Measurements from ENCODE around the gene VWA3A.

DNA sequence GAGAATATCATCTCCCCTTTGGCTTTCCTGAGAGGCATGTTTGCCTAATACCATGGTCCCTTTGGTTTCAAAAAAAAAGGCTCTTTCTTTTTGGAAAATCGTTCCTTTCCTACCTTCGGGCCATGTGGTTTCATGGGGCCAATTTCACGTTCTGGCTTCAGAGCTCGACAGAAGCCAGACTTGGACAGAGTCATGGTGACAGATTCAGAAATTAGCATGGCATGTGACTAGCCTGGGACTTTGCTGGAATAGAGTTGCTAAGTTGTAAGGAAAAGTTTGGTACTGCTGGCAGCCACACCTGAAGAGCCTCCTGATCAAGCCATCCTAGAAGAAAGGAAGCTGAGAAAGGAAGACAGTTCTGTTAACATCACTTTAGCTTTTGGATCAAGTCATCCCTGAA lies 2.4 kb upstream of the VWA3A start:
- TF ChIP-seq, protein P1, sequence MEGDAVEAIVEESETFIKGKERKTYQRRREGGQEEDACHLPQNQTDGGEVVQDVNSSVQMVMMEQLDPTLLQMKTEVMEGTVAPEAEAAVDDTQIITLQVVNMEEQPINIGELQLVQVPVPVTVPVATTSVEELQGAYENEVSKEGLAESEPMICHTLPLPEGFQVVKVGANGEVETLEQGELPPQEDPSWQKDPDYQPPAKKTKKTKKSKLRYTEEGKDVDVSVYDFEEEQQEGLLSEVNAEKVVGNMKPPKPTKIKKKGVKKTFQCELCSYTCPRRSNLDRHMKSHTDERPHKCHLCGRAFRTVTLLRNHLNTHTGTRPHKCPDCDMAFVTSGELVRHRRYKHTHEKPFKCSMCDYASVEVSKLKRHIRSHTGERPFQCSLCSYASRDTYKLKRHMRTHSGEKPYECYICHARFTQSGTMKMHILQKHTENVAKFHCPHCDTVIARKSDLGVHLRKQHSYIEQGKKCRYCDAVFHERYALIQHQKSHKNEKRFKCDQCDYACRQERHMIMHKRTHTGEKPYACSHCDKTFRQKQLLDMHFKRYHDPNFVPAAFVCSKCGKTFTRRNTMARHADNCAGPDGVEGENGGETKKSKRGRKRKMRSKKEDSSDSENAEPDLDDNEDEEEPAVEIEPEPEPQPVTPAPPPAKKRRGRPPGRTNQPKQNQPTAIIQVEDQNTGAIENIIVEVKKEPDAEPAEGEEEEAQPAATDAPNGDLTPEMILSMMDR (conservative IDR thresholded peaks at IDR 0.05; ENCODE audit: low read depth, low read length): no peak
- TF ChIP-seq EZH2 (IDR thresholded peaks at IDR 0.05; ENCODE audit: borderline replicate concordance, low read depth, low read length, poor library complexity, severe bottlenecking): no peak
